Measurements from ENCODE around the gene AIF1L. TPM values are rescaled to one million over a fixed set of nuclear protein-coding genes. Genes with fewer than 3 reads are reported as not detected.

Gene AIF1L
- total RNA-seq, 1 donor from 2014 or later: 72.5 TPM

- TF ChIP-seq CTCF (IDR thresholded peaks at IDR 0.05; ENCODE audit: unreplicated experiment): no peak
- H3K4me3 Mint-ChIP-seq (ENCODE audit: low read depth): no peak overlapping the region
- no peaks in the 10 kb centered on the region for H3K9me3 Mint-ChIP-seq (ENCODE audit: low read depth)
- H3K27me3 Mint-ChIP-seq: peaks cover 5% of the 10 kb centered on the region
- no peaks in the 10 kb centered on the region for H3K4me1 Mint-ChIP-seq (ENCODE audit: low read depth)
- no peak for DNase-seq (ENCODE audit: low spot score, unreplicated experiment)
- no peaks in the 10 kb centered on the region for H3K36me3 Mint-ChIP-seq (ENCODE audit: insufficient read depth)
- no peak overlapping the region for H3K27ac Mint-ChIP-seq
Observed at GRCh38 chr9:131049829-131050715, 46.3 kb upstream of the AIF1L start.

- H3K27me3 Mint-ChIP-seq: peaks cover 5% of the 10 kb centered on the region
- no peaks in the 10 kb centered on the region for H3K36me3 Mint-ChIP-seq (ENCODE audit: insufficient read depth)
- no peaks in the 10 kb centered on the region for H3K9me3 Mint-ChIP-seq (ENCODE audit: low read depth)
- TF ChIP-seq CTCF (IDR thresholded peaks at IDR 0.05; ENCODE audit: unreplicated experiment): no peak
- no peak overlapping the region for H3K4me3 Mint-ChIP-seq (ENCODE audit: low read depth)
- DNase-seq (ENCODE audit: low spot score, unreplicated experiment): no peak
- H3K27ac Mint-ChIP-seq: no peak overlapping the region
- H3K4me1 Mint-ChIP-seq (ENCODE audit: low read depth): no peaks in the 10 kb centered on the region
Observed at GRCh38 chr9:131050831-131051230, 45.5 kb upstream of the AIF1L start.

- Mint-ChIP-seq H3K4me3 (ENCODE audit: low read depth) (no peak overlapping the region), H3K27ac (no peak overlapping the region), H3K9me3 (ENCODE audit: low read depth) (no peaks in the 10 kb centered on the region), H3K4me1 (ENCODE audit: low read depth) (no peaks in the 10 kb centered on the region), H3K36me3 (ENCODE audit: insufficient read depth) (no peaks in the 10 kb centered on the region), H3K27me3 (peaks cover 5% of the 10 kb centered on the region)
- no peak for TF ChIP-seq CTCF (IDR thresholded peaks at IDR 0.05; ENCODE audit: unreplicated experiment)
- no peak for DNase-seq (ENCODE audit: low spot score, unreplicated experiment)
Observed at GRCh38 chr9:131051592-131052517, 44.5 kb upstream of the AIF1L start.

- H3K27ac Mint-ChIP-seq: no peak overlapping the region
- H3K4me3 Mint-ChIP-seq (ENCODE audit: low read depth): no peak overlapping the region
- H3K27me3 Mint-ChIP-seq: peaks cover 3% of the 10 kb centered on the region
- no peak for TF ChIP-seq CTCF (IDR thresholded peaks at IDR 0.05; ENCODE audit: unreplicated experiment)
- H3K36me3 Mint-ChIP-seq (ENCODE audit: insufficient read depth): no peaks in the 10 kb centered on the region
- H3K9me3 Mint-ChIP-seq (ENCODE audit: low read depth): no peaks in the 10 kb centered on the region
- DNase-seq (ENCODE audit: low spot score, unreplicated experiment): no peak
- H3K4me1 Mint-ChIP-seq (ENCODE audit: low read depth): no peaks in the 10 kb centered on the region
Observed at GRCh38 chr9:131053896-131054295, 42.4 kb upstream of the AIF1L start.

GRCh38 chr9:131056781-131057506, 39.4 kb upstream of the AIF1L start:
- H3K27me3 Mint-ChIP-seq: no peaks in the 10 kb centered on the region
- no peaks in the 10 kb centered on the region for H3K9me3 Mint-ChIP-seq (ENCODE audit: low read depth)
- no peak for DNase-seq (ENCODE audit: low spot score, unreplicated experiment)
- H3K36me3 Mint-ChIP-seq (ENCODE audit: insufficient read depth): no peaks in the 10 kb centered on the region
- H3K27ac Mint-ChIP-seq: no peak overlapping the region
- TF ChIP-seq CTCF (IDR thresholded peaks at IDR 0.05; ENCODE audit: unreplicated experiment): no peak
- no peaks in the 10 kb centered on the region for H3K4me1 Mint-ChIP-seq (ENCODE audit: low read depth)
- no peak overlapping the region for H3K4me3 Mint-ChIP-seq (ENCODE audit: low read depth)
